ENCODE results near the gene CTDNEP1.

- TF ChIP-seq EP300 (IDR thresholded peaks at IDR 0.05; ENCODE audit: borderline replicate concordance) (0 out of 2 replicates have a peak, but pooled peaks have one; percentile 27), TAF1 (IDR thresholded peaks at IDR 0.05; ENCODE audit: low read depth) (peak; percentile 55), FOXM1 (IDR thresholded peaks at IDR 0.05; ENCODE audit: borderline replicate concordance, low read depth) (no peak), CREB1 (IDR thresholded peaks at IDR 0.05; ENCODE audit: low read depth) (peak; percentile 91), YY1 (IDR thresholded peaks at IDR 0.05; ENCODE audit: low read depth) (peak; percentile 59; the same call in 1 of the 2 replicates), MAX (IDR thresholded peaks at IDR 0.05) (no peak; the same call in none of the 2 replicates), EGR1 (IDR thresholded peaks at IDR 0.05) (peak; percentile 97)
Observed at GRCh38 chr17:7252176-7253043, 876 bp upstream of the CTDNEP1 start, which contains the start of gene ELP5.

Data from Ishikawa (cell line).